ENCODE results near the gene KIF1B.

KIF1B gene

GRCh38 chr1:10383630-10384029, 173.3 kb downstream of the KIF1B start:
- TF ChIP-seq USF1 (IDR thresholded peaks at IDR 0.05) (no peak), FOXM1 (IDR thresholded peaks at IDR 0.05; ENCODE audit: borderline replicate concordance, low read depth) (no peak), EP300 (IDR thresholded peaks at IDR 0.05; ENCODE audit: borderline replicate concordance) (no peak)

- TF ChIP-seq RAD21 (IDR thresholded peaks at IDR 0.05; ENCODE audit: low read depth) (no peak), REST (IDR thresholded peaks at IDR 0.05; ENCODE audit: low read depth) (no peak), USF1 (IDR thresholded peaks at IDR 0.05) (no peak), ZBTB7A (IDR thresholded peaks at IDR 0.05; ENCODE audit: low read depth) (no peak), TAF1 (IDR thresholded peaks at IDR 0.05; ENCODE audit: low read depth) (no peak), FOXM1 (IDR thresholded peaks at IDR 0.05; ENCODE audit: borderline replicate concordance, low read depth) (no peak), EP300 (IDR thresholded peaks at IDR 0.05; ENCODE audit: borderline replicate concordance) (no peak), TEAD4 (IDR thresholded peaks at IDR 0.05) (no peak), NFIC (IDR thresholded peaks at IDR 0.05) (no peak), EGR1 (IDR thresholded peaks at IDR 0.05) (no peak), CEBPB (IDR thresholded peaks at IDR 0.05) (no peak), MAX (IDR thresholded peaks at IDR 0.05) (no peak)
Measured at GRCh38 chr1:10384219-10384618, 173.8 kb downstream of the KIF1B start.

GRCh38 chr1:10386761-10387676, 176.6 kb downstream of the KIF1B start:
- TF ChIP-seq REST (IDR thresholded peaks at IDR 0.05; ENCODE audit: low read depth), result no peak
- no peak for TF ChIP-seq FOXM1 (IDR thresholded peaks at IDR 0.05; ENCODE audit: borderline replicate concordance, low read depth)
- TF ChIP-seq ZBTB7A (IDR thresholded peaks at IDR 0.05; ENCODE audit: low read depth), result no peak
- no peak for TF ChIP-seq CEBPB (IDR thresholded peaks at IDR 0.05)
- TF ChIP-seq USF1 (IDR thresholded peaks at IDR 0.05), result no peak
- TF ChIP-seq TCF12 (IDR thresholded peaks at IDR 0.05; ENCODE audit: low read depth), result no peak
- TF ChIP-seq NFIC (IDR thresholded peaks at IDR 0.05), result no peak
- no peak for TF ChIP-seq EGR1 (IDR thresholded peaks at IDR 0.05)
- TF ChIP-seq RAD21 (IDR thresholded peaks at IDR 0.05; ENCODE audit: low read depth), result no peak
- TF ChIP-seq TEAD4 (IDR thresholded peaks at IDR 0.05), result no peak
- TF ChIP-seq EP300 (IDR thresholded peaks at IDR 0.05; ENCODE audit: borderline replicate concordance), result no peak
- TF ChIP-seq YY1 (IDR thresholded peaks at IDR 0.05; ENCODE audit: low read depth), result no peak
- no peak for TF ChIP-seq TAF1 (IDR thresholded peaks at IDR 0.05; ENCODE audit: low read depth)
- TF ChIP-seq CREB1 (IDR thresholded peaks at IDR 0.05; ENCODE audit: low read depth), result no peak
- TF ChIP-seq MAX (IDR thresholded peaks at IDR 0.05), result no peak

GRCh38 chr1:10387677-10388386, 177.5 kb downstream of the KIF1B start:
- TF ChIP-seq CEBPB (IDR thresholded peaks at IDR 0.05) (no peak), CREB1 (IDR thresholded peaks at IDR 0.05; ENCODE audit: low read depth) (no peak), ZBTB7A (IDR thresholded peaks at IDR 0.05; ENCODE audit: low read depth) (no peak), TEAD4 (IDR thresholded peaks at IDR 0.05) (no peak), TAF1 (IDR thresholded peaks at IDR 0.05; ENCODE audit: low read depth) (no peak), YY1 (IDR thresholded peaks at IDR 0.05; ENCODE audit: low read depth) (no peak), EGR1 (IDR thresholded peaks at IDR 0.05) (no peak), RAD21 (IDR thresholded peaks at IDR 0.05; ENCODE audit: low read depth) (no peak), MAX (IDR thresholded peaks at IDR 0.05) (no peak), USF1 (IDR thresholded peaks at IDR 0.05) (no peak), FOXM1 (IDR thresholded peaks at IDR 0.05; ENCODE audit: borderline replicate concordance, low read depth) (no peak), REST (IDR thresholded peaks at IDR 0.05; ENCODE audit: low read depth) (no peak), NFIC (IDR thresholded peaks at IDR 0.05) (no peak), EP300 (IDR thresholded peaks at IDR 0.05; ENCODE audit: borderline replicate concordance) (no peak), TCF12 (IDR thresholded peaks at IDR 0.05; ENCODE audit: low read depth) (no peak)

Measured in Ishikawa (cell line).